Left ventricle myocardium superior (tissue), 1 donor: ENCODE measurements around the gene NCMAP. TPM values are rescaled to one million over a fixed set of nuclear protein-coding genes. Genes with fewer than 3 reads are reported as not detected.
"Not testable (repeated sequence)": the region's sequence is repeated elsewhere in the genome, so short reads cannot be mapped to it uniquely, and the experiment has no call there.

Experiments used
- ATAC-seq: fragments of 200-7000 bp; cut with Tn5 transposase; one replicate; pipeline ENCODE4 v1.9.1; 2020; ENCODE audit warnings: mild to moderate bottlenecking, moderate library complexity
- DNase-seq: peaks from one replicate; pipeline ENCODE4 v3.0.0-alpha.2; 2020
- intact Hi-C: fragments of 100-400 bp; cut with micrococcal nuclease; formaldehyde crosslinking; loops from one replicate; pipeline ENCODE4 v1.11.0; 2022
- total RNA-seq: library from RNA; stranded (reverse); fragmentation: NEBNext Ultra II Directional; extraction: Animal tissue kit (Norgen Biotek cat#: 25700); gene quantifications from one replicate; pipeline ENCODE4 v1.2.1, GENCODE V29; 2021
- donor health status: DM: no; HTN: yes; CAD: no; lungs with severe emphysema.

The NCMAP gene
- total RNA-seq, 1 donor from 2014 or later, result 0.27 TPM

DNA sequence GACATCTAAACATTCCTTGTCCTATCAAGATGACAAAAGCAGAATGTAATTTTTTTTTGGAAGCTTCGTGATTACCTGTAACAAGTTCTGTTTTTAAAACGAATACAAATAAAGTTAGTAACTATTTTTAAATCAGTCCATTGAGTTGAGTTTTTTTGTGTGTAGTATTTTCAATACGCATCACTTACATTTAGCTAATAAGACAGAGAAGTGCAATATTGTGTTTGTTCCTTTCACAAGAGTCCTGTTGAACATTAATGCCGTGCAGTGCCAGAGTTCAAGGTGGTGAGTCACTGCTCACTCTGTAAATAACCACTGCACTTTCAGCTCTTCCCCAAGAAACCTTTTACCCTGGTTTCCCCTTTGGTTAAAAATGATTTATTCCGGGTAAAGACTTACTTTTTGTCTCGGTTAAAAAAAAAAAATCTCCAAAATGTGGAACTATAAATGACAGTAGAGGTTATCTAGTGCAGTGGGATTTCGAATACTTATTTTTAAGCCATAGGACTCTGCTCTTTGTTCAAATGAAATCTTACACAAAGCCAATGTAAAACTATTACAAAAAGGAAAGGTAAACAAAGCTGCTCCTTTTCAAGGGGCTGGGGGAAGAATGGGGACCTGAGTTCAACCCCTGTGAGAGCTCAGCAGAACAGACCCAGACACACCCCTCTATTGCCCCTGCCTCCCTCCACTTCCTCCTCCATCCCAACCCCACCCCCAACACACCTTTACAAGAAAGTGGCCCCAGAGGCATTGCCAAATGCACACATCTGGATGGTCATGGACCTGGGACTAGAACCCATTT, 14.8 kb upstream of the NCMAP start:
- no peak for DNase-seq
- ATAC-seq, result no peak
- intact Hi-C loops, result no loop called here

- intact Hi-C loops, result loop anchor here (2.0 kb wide), 1 partner anchor 93 kb away; no protein-coding TSS in a partner anchor
- peak; percentile 41 for ATAC-seq
- peak; percentile 51 for DNase-seq
Observed at GRCh38 chr1:24541711-24542346, 14.1 kb upstream of the NCMAP start.

- DNase-seq (no peak), ATAC-seq (no peak)
- intact Hi-C loops, result no loop called here
Observed at GRCh38 chr1:24544239-24544638, 11.6 kb upstream of the NCMAP start.

GRCh38 chr1:24545662-24546061, 10.2 kb upstream of the NCMAP start:
- ATAC-seq (no peak), DNase-seq (no peak)
- intact Hi-C loops, result no loop called here

DNA sequence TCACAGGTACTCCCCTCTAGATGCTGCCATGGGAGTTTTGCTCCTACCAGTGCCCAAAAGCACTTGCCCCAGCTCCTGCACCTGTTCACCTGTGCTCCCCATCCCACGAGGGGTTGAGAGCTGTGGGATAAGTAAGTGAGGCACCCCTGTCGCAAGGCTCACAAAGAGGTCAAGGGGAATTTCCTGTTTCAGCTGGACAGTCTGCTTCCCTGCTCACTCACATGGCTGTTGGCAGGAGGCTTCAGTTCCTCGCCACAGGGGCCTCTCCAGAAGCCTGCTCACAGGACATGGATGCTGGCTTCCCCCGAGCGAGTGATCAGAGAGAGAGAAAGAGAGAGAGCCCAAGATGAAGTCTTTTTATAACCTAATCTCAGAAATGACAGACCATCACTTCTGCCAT, 8.7 kb upstream of the NCMAP start:
- intact Hi-C loops, result no loop called here
- DNase-seq, result no peak

GRCh38 chr1:24548070-24548469, 7.8 kb upstream of the NCMAP start:
- intact Hi-C loops, result no loop called here
- DNase-seq (no peak), ATAC-seq (no peak)

More for the DNA sequence above, 8.7 kb upstream of the NCMAP start:
- no peak for ATAC-seq

DNA sequence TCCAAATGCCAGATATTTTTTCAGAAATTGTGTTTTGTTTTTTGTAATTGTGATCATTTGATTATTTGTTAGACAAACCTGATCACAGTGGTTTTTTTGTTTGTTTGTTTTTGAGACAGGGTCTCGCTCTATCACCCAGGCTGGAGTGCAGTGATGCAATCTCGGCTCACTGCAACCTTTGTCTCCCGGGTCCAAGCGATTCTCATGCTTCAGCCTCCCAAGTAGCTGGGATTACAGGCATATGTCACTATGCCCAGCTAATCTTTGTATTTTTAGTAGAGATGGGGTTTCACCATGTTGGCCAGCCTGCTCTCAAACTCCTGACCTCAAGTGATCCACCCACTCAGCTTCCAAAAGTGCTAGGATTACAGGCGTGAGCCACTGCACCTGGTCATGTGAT, 6.7 kb upstream of the NCMAP start:
- ATAC-seq, DNase-seq, intact Hi-C loops: not testable (repeated sequence)

DNA sequence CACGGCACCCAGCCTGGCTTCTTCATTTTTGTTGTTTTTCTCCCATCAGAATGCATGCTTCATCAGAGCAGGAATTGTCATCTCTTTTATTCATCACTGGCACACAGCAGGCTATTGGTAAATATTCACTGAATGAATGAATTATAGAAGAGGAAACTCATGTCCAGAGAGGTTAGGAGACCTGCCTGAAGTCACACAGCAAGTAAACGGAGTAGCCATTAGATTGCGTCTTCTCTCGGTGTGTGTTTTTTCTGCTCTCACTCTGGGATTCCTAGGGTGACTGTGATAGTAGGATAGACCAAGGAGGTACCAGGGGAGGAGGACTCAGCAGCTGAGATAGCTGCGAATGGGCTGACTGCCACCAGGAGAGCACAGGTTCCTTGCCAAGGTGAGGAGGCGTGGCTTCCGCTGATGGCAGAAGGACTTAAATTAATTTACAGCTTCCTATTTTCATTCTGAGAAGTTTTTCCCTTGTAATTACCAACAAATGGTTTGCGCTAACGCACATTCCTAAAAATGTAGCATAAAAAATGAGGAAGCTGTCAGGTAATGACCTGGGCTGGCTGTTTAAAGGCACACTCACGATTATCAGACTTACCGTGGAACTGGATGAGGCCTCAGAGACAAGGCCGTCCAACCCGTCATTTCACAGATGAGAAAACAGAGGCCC, 4.5 kb upstream of the NCMAP start:
- intact Hi-C loops, result no loop called here
- DNase-seq, result no peak
- no peak for ATAC-seq

DNA sequence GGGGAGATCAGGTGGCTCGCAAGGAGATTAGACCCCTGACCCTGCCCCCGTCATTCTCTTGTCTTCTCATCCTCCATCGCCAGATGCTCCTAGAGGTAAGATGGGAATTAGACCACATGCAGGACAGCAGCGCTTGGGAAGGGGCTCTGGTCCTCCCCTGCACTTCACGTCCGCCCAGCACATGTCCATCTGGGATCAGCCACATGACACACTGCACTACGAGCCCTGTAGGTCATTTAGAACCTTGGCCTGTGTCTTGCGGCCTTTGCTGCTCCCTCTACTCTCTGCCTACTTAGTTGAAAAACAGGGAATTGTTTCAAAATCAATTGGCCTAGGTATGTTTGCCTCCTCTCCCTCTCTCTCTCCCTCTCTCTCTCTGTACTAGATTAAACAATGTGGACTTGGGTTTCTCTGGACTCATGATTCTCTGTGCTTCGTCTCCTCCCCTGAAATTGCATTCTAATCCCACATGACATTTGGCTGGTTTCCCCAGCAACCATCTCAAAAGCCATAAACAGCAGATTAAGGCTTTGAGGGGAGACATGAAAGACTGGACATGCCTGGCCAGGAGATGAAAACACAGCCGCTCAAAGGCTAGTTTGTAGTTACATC, 3.8 kb upstream of the NCMAP start:
- DNase-seq, result no peak
- ATAC-seq, result no peak
- intact Hi-C loops, result no loop called here

DNA sequence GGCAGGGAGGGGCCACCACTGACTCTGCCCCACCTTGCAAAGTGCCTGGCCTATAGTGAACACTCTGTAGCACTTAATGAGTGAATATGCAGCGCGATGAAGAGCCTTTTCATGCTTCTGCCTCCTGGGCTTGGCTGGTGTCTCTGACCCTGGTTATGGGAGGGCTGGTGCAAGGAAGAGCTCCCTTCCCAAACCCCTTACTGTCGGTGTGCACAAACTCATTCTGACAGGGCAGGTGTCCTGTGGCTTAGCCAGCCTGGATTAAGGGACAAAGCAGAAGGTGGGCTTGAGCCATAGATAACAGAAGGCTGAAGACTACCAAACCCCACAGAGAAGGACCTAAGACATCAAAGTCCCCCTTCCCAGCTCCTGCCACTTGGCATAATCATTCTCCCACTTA, 2.0 kb upstream of the NCMAP start:
- ATAC-seq (no peak), DNase-seq (no peak)
- intact Hi-C loops, result no loop called here

GRCh38 chr1:24554714-24555113, 1.2 kb upstream of the NCMAP start:
- no peak for DNase-seq
- intact Hi-C loops, result no loop called here

GRCh38 chr1:24556414-24556795, 518 bp downstream of the NCMAP start:
- ATAC-seq, result no peak
- DNase-seq, result no peak
- intact Hi-C loops, result no loop called here

More at GRCh38 chr1:24554714-24555113, 1.2 kb upstream of the NCMAP start:
- ATAC-seq, result no peak

- no peak for DNase-seq
- intact Hi-C loops, result no loop called here
- no peak for ATAC-seq
Observed at GRCh38 chr1:24557220-24557619, 1.3 kb downstream of the NCMAP start.

- DNase-seq (no peak), ATAC-seq (no peak)
- intact Hi-C loops, result no loop called here
Observed at GRCh38 chr1:24557711-24558131, 1.8 kb downstream of the NCMAP start.

DNA sequence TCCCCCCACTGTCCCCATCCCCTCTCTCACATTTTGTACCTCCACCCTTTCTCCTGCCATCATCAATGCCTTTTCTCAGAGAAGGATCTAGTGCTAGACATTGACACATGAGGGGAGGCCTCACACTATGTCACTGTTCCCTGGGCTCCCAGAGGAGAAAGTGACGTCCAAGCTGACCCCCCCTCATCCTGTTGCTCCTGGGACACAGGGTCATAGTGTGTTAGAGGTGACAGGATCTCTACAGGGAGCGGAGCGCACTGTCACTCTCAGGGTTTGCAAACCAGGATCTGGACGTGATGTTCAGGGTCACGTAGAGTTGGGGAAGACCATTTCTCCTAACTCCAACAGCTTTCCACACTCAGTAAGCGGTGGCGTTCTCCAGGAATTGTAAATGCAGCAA, 2.6 kb downstream of the NCMAP start:
- DNase-seq (no peak), ATAC-seq (peak; percentile 10)
- intact Hi-C loops, result no loop called here

- intact Hi-C loops, result no loop called here
- peak; percentile 59 for DNase-seq
- peak; percentile 67 for ATAC-seq
Observed at GRCh38 chr1:24558902-24559791, 3.3 kb downstream of the NCMAP start.

- no peak for DNase-seq
- ATAC-seq, result no peak
- intact Hi-C loops, result no loop called here
Observed at GRCh38 chr1:24560361-24560760, 4.5 kb downstream of the NCMAP start.

GRCh38 chr1:24562625-24563024, 6.7 kb downstream of the NCMAP start:
- ATAC-seq (no peak), DNase-seq (no peak)
- intact Hi-C loops, result no loop called here

- no peak for DNase-seq
- ATAC-seq, result no peak
- intact Hi-C loops, result no loop called here
Observed at GRCh38 chr1:24564695-24565094, 8.8 kb downstream of the NCMAP start.
